22Rv1 (cell line): ENCODE results near the gene TIA1.

ENCODE experiments used
- ZFX ChIP-seq: fragments of 450-650 bp; IDR thresholded peaks from 2 replicates; pipeline ENCODE4 v1.6.1; 2017; ENCODE audit warnings: antibody characterized with exemption, borderline replicate concordance
- TF ChIP-seq, protein P1 (sequence below): fragments of 450-650 bp; IDR thresholded peaks from 2 replicates; pipeline ENCODE4 v1.5.1; 2017; ENCODE audit warnings: mild to moderate bottlenecking

DNA sequence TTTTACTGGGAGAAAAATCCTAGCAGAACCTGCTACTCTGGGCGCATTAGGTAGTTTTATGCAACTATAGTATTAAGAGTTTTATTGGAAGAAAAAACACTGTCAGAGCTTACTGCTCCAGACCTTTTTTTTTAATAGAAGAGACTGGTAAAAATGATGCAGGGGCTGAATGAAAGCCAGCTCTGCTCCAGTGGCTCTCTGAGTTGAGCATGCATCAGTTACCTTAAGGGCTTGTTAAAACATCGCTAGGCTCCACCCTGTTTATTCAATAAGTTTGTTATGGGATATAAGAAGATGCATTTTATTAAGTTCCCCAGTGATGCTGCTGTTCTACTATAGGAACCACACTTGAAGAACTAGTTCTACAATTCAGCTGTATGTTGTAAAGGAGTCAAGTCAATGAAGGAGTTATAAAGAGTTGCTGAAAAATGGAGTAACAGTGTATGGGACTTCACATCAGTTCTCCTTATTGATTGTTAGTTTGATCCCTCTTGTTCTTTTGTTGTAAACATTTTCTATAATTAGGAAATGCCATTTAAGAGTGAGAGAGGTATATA is 31.9 kb upstream of the TIA1 start:
- TF ChIP-seq, protein P1, sequence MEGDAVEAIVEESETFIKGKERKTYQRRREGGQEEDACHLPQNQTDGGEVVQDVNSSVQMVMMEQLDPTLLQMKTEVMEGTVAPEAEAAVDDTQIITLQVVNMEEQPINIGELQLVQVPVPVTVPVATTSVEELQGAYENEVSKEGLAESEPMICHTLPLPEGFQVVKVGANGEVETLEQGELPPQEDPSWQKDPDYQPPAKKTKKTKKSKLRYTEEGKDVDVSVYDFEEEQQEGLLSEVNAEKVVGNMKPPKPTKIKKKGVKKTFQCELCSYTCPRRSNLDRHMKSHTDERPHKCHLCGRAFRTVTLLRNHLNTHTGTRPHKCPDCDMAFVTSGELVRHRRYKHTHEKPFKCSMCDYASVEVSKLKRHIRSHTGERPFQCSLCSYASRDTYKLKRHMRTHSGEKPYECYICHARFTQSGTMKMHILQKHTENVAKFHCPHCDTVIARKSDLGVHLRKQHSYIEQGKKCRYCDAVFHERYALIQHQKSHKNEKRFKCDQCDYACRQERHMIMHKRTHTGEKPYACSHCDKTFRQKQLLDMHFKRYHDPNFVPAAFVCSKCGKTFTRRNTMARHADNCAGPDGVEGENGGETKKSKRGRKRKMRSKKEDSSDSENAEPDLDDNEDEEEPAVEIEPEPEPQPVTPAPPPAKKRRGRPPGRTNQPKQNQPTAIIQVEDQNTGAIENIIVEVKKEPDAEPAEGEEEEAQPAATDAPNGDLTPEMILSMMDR = no peak
- TF ChIP-seq ZFX = no peak
